ENCODE data around the gene TELO2. TPM values are rescaled to one million over a fixed set of nuclear protein-coding genes. Genes with fewer than 3 reads are reported as not detected.

TELO2 gene
- total RNA-seq, 2 donors from 2014 or later, result 24.8 to 27.9 TPM

DNA sequence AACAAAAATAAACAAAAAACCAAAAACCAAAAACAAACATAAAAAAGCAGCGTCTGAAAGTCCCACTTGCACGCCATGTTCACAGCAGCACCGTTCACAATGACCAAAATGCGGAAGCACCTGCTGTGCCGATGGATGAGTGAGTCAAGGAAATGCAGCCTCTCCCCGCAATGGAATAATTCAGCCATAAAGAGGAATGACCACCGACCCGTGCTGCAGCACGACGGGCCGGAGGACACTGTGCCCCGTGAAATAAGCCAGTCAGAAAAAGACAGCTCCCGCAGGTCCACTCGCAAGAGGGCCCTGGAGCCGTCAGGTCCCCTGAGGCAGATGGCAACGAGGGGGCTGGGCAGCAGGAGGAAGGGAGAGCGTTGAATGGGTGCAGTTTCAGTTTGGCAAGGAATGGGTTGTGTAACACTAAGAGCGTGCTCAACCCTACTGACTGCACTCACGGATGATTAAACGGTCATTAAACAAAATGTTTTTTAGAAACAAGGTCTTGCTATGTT, 23.4 kb upstream of the TELO2 start:
- Histone ChIP-seq H3K27ac (no peak overlapping the region), H3K4me3 (no peak overlapping the region), H3K9me3 (no peaks in the 10 kb centered on the region), H3K4me1 (ENCODE audit: control insufficient read depth in 1 of 2, low read depth in 2 of 2) (peaks cover 12 to 16% of the 10 kb centered on the region in 2 donors), H3K27me3 (replicated peaks; ENCODE audit: insufficient read depth) (no peaks in the 10 kb centered on the region), H3K36me3 (no peaks in the 10 kb centered on the region)
- TF ChIP-seq, protein P1, sequence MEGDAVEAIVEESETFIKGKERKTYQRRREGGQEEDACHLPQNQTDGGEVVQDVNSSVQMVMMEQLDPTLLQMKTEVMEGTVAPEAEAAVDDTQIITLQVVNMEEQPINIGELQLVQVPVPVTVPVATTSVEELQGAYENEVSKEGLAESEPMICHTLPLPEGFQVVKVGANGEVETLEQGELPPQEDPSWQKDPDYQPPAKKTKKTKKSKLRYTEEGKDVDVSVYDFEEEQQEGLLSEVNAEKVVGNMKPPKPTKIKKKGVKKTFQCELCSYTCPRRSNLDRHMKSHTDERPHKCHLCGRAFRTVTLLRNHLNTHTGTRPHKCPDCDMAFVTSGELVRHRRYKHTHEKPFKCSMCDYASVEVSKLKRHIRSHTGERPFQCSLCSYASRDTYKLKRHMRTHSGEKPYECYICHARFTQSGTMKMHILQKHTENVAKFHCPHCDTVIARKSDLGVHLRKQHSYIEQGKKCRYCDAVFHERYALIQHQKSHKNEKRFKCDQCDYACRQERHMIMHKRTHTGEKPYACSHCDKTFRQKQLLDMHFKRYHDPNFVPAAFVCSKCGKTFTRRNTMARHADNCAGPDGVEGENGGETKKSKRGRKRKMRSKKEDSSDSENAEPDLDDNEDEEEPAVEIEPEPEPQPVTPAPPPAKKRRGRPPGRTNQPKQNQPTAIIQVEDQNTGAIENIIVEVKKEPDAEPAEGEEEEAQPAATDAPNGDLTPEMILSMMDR (IDR thresholded peaks at IDR 0.05), result no peak
- no peak for ATAC-seq (ENCODE audit: insufficient number of reproducible peaks, low FRiP score, low read depth)
- DNase-seq (ENCODE audit: low spot score), result no peak

DNA sequence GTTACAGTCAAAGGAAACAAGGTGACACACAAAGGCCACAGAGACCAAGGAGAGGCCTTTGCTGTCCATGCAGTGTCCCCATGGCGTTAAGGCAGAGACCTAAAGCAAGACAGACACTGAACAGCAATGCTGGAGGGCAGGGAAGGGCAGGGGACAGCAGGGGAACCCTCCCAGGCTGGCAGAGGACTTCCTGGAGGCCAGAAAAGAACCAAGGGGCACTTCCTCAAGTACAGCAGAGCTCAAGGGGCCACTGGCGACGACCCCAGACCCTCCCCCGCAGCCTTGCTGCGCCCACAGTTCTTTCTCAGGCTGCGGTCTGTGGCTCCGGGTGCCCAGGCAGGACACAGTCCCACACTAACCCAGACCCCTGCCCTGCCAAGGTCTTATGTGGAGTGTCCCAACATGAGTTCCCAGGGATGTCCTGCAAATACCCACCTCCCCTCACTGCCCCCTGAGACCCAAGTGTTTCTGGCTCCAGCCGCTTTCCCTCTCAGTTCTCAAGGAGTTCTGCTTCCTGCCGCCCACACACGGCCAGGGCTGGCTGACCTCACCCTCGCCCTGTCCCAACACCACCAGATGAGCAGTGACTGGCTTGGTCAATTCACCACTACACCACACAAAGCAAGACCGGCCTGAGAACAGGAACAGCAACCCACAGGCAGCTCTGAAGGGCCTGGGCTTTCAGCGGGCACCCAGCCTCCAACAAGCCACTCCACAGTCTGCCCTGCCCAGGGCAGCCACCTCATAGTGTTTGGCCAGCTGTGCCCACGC, 22.5 kb upstream of the TELO2 start:
- ATAC-seq (ENCODE audit: insufficient number of reproducible peaks, low FRiP score, low read depth), result no peak
- Histone ChIP-seq H3K4me3 (no peak overlapping the region), H3K27ac (peak overlapping the region in 1 of 2 donors; percentile 0), H3K36me3 (no peaks in the 10 kb centered on the region), H3K4me1 (ENCODE audit: control insufficient read depth in 1 of 2, low read depth in 2 of 2) (peaks cover 12 to 20% of the 10 kb centered on the region in 2 donors), H3K9me3 (no peaks in the 10 kb centered on the region), H3K27me3 (replicated peaks; ENCODE audit: insufficient read depth) (no peaks in the 10 kb centered on the region)
- TF ChIP-seq, protein P1 (IDR thresholded peaks at IDR 0.05), result no peak
- no peak for DNase-seq (ENCODE audit: low spot score)

DNA sequence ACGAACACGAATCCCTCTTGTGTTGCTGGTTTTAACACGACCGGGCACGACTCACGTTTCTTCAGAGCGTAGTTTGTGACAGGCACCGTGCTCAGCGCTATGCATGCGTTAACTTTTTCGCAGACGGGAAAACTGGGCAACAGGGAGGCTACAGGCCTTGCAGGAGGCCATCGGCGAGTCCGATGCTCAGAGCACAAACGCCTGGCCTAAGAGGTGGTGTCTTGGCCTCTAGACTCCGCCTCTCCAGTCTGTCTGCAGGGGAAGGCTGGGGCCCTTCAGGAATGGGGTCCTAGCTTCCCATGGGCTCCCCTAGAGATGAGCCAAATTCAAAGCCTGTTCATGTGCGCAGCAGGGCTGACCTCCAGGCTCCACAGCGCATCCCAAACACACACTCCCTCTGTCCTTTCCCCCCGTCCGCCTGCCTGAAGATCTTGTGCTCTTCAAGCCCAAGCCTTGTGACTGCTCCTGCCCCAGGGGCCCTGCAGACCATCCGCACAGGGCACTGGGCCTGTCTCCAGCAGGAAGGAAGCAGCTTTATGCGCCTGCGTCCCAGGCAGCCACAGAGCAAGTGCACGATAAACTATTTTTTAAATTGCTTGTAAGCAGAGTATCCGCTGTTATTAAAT, 21.5 kb upstream of the TELO2 start:
- DNase-seq (ENCODE audit: low spot score) (no peak), ATAC-seq (ENCODE audit: insufficient number of reproducible peaks, low FRiP score, low read depth) (no peak)
- Histone ChIP-seq H3K27ac (no peak overlapping the region), H3K4me1 (ENCODE audit: control insufficient read depth in 1 of 2, low read depth in 2 of 2) (peaks cover 12 to 24% of the 10 kb centered on the region in 2 donors), H3K36me3 (no peaks in the 10 kb centered on the region), H3K27me3 (replicated peaks; ENCODE audit: insufficient read depth) (no peaks in the 10 kb centered on the region), H3K4me3 (no peak overlapping the region), H3K9me3 (no peaks in the 10 kb centered on the region)
- TF ChIP-seq, protein P1 (IDR thresholded peaks at IDR 0.05), result no peak

DNA sequence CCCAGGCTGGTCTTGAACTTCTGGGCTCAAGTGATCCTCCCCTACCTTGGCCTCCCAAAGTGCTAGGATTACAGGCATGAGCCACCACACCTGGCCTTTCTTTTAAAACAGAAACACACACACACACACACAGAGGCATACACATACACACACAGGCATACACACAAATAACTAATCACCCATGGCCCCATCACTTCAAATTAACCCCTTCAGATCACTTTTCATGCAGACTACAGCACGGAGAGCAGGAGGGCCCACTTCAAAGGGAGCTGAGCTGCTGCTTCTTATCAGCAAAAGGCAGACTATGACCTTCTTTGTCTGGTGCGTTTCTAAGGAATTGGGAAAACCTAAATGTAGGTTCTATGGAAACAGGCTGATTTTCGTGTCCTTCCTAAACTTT, 20.2 kb upstream of the TELO2 start:
- Histone ChIP-seq H3K9me3 (no peaks in the 10 kb centered on the region), H3K36me3 (no peaks in the 10 kb centered on the region), H3K4me3 (no peak overlapping the region), H3K4me1 (ENCODE audit: control insufficient read depth in 1 of 2, low read depth in 2 of 2) (peaks cover 12 to 24% of the 10 kb centered on the region in 2 donors), H3K27ac (no peak overlapping the region), H3K27me3 (replicated peaks; ENCODE audit: insufficient read depth) (no peaks in the 10 kb centered on the region)
- TF ChIP-seq, protein P1 (IDR thresholded peaks at IDR 0.05), result no peak
- DNase-seq (ENCODE audit: low spot score) (no peak), ATAC-seq (ENCODE audit: insufficient number of reproducible peaks, low FRiP score, low read depth) (no peak)

GRCh38 chr16:1474082-1474795, 18.9 kb upstream of the TELO2 start:
- Histone ChIP-seq H3K27me3 (replicated peaks; ENCODE audit: insufficient read depth) (no peaks in the 10 kb centered on the region), H3K9me3 (no peaks in the 10 kb centered on the region), H3K36me3 (no peaks in the 10 kb centered on the region), H3K27ac (peak overlapping the region; percentile 88 to 89), H3K4me3 (peak overlapping the region; percentile 96), H3K4me1 (ENCODE audit: control insufficient read depth in 1 of 2, low read depth in 2 of 2) (peaks cover 12 to 24% of the 10 kb centered on the region in 2 donors)
- no peak for ATAC-seq (ENCODE audit: insufficient number of reproducible peaks, low FRiP score, low read depth)
- no peak for DNase-seq (ENCODE audit: low spot score)
- TF ChIP-seq, protein P1 (IDR thresholded peaks at IDR 0.05), result no peak

Measured in thoracic aorta (tissue), 2 donors.